GM18858 (cell line): Measurements from ENCODE around the gene ABCA4.
"Not testable (repeated sequence)": the region's sequence is repeated elsewhere in the genome, so short reads cannot be mapped to it uniquely, and the experiment has no call there.

Experiments used
- ATAC-seq: cut with Tn5 transposase; IDR thresholded peaks from one replicate; pipeline ENCODE4 v1.9.1; 2021; ENCODE audit not compliant: unreplicated experiment

The ABCA4 gene

DNA sequence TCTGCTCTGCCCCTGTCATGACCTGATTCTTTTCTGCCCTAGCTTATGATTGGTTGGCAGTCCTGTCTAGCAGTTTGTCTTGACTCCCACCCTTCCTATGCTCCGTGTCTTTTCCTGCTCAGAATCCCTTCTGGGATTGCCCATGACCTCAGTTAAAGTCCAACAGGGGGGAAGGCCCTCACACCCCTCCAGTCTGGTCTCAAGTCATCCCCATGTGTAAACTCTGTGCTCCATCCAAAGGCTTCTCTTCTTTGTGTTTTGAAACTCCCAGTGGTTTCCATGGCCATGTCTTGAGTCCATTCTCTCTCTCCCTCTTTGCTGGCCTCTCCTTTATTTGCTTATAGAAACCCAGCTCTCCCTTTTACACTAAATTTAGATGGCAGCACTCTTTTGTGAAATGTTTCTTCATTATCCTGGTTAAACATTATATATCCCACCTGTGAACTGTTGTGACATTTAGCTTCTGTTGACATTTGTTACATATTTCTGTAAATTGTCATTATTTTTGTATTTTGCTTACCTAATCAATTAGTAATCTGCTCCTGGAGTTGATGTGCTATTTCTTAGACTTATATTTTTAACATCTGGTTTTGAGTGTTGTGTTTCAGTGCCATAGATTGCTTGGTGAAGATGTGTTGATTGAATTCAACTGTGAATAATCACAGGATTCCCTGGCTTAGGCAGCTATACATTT lies 162.8 kb downstream of the ABCA4 start:
- no peak for ATAC-seq

DNA sequence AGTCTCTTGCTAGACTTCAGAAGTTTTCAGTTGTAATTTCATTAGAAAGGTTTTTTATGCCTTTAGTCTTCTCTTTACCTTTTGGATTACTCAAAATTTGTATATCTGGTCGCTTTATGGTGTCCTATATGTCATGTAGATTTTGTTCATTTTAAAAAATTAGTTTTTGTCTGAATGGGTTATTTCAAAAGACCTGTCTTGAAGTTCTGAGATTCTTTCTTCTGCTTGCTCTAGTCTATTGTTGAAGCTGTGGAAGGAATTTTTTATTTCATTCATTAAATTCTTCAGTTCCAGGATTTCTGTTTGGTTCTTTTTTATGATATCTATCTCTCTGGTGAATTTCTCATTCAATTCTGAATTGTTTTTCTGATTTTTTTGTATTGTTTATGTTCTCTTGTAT lies 165.2 kb downstream of the ABCA4 start:
- ATAC-seq: no peak

DNA sequence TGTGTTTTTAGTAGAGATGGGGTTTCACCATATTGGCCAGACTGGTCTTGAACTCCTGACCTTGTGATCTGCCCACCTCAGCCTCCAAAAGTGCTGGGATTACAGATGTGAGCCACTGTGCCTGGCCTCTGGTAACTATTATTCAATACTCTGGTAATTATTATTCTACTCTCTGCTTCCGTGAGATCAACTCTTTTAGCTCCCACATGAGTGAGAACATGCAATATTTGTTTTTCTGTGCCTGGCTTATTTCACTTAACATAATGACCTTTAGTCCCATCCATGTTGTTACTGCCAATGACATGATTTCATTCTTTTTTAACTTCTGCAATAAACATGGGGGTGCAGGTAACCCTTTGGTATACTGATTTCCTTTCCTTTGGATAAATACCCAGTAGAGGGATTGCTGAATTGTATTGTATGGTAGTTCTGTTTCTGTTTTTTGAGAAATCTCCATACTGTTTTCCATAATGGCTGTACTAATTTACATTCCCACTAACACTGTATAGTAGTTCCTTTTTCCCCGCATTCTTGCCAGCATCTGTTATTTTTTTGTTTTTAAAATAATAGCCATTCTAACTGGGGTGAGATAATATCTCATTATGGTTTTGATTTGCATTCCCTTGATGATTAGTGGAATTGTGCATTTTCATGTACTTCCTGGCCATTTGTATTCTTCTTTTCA lies 173.8 kb downstream of the ABCA4 start:
- not testable (repeated sequence) for ATAC-seq
